NB4 (cell line): Measurements from ENCODE around the gene PPM1L.
A peak's percentile ranks its signal among the peaks of the same experiment; 100 is the strongest.

ENCODE experiments used
- DNase-seq: peaks from one replicate; pipeline ENCODE4 v3.0.0; 2010; ENCODE audit warnings: low read depth
- H3K4me3 ChIP-seq: one replicate; pipeline ENCODE4 v1.5.1; 2011; ENCODE audit warnings: mild to moderate bottlenecking, low read depth, low read length, moderate library complexity
- CTCF ChIP-seq: IDR thresholded peaks from one replicate; pipeline ENCODE4 v1.5.1; 2012; ENCODE audit warnings: low read depth, low read length
- MYC ChIP-seq: IDR thresholded peaks from 2 replicates; pipeline ENCODE4 v1.6.1; 2011; ENCODE audit warnings: low read depth, low read length
- POLR2A ChIP-seq: IDR thresholded peaks from 2 replicates; pipeline ENCODE4 v1.6.1; 2011; ENCODE audit warnings: mild to moderate bottlenecking; ENCODE audit not compliant: insufficient read length; ENCODE audit errors: extremely low read depth
- TF ChIP-seq, protein P1 (sequence below): IDR thresholded peaks from 2 replicates; pipeline ENCODE4 v1.6.1; 2011; ENCODE audit warnings: low read depth, low read length

Gene PPM1L

GRCh38 chr3:161096771-161097367, 340.8 kb downstream of the PPM1L start:
- DNase-seq: peak; percentile 24
- TF ChIP-seq POLR2A (no peak), MYC (no peak), CTCF (peak; percentile 22)
- TF ChIP-seq, protein P1, sequence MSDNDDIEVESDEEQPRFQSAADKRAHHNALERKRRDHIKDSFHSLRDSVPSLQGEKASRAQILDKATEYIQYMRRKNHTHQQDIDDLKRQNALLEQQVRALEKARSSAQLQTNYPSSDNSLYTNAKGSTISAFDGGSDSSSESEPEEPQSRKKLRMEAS: no peak
- H3K4me3 ChIP-seq: no peak overlapping the region

GRCh38 chr3:161100994-161101393, 345.0 kb downstream of the PPM1L start:
- DNase-seq: no peak
- H3K4me3 ChIP-seq: no peak overlapping the region
- TF ChIP-seq CTCF (no peak), MYC (no peak), POLR2A (no peak)

GRCh38 chr3:161101609-161102008, 345.6 kb downstream of the PPM1L start:
- TF ChIP-seq, protein P1: no peak
- TF ChIP-seq CTCF (no peak), MYC (no peak), POLR2A (no peak)
- no peak for DNase-seq
- no peak overlapping the region for H3K4me3 ChIP-seq

DNA sequence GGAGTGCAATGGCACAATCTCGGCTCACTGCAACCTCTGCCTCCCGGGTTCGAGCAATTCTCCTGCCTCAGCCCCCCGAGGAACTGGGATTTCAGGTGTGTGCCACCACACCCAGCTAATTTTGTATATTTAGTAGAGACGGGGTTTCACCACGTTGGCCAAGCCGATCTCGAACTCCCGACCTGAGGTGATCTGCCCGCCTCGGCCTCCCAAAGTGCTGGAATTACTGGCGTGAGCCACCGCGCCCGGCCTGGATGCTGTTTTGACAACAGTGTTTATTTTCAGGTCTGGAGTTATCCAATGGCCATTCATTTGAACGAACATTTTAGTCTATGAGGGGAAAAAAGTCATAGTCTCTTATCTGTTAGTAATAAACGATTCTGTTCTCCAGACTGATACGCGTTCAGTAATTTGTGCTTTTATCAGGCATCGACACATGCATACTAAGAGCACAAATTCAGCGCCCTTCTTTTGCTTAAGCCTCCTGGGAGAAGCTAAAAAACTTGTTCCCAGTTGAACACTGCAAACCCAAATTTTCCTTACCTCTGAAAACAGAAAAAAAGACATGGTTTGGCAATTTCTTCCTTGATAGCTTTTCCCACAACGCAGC, 347.9 kb downstream of the PPM1L start:
- H3K4me3 ChIP-seq: no peak overlapping the region
- no peak for DNase-seq
- TF ChIP-seq CTCF (no peak), POLR2A (no peak), MYC (no peak)
- TF ChIP-seq, protein P1: no peak

DNA sequence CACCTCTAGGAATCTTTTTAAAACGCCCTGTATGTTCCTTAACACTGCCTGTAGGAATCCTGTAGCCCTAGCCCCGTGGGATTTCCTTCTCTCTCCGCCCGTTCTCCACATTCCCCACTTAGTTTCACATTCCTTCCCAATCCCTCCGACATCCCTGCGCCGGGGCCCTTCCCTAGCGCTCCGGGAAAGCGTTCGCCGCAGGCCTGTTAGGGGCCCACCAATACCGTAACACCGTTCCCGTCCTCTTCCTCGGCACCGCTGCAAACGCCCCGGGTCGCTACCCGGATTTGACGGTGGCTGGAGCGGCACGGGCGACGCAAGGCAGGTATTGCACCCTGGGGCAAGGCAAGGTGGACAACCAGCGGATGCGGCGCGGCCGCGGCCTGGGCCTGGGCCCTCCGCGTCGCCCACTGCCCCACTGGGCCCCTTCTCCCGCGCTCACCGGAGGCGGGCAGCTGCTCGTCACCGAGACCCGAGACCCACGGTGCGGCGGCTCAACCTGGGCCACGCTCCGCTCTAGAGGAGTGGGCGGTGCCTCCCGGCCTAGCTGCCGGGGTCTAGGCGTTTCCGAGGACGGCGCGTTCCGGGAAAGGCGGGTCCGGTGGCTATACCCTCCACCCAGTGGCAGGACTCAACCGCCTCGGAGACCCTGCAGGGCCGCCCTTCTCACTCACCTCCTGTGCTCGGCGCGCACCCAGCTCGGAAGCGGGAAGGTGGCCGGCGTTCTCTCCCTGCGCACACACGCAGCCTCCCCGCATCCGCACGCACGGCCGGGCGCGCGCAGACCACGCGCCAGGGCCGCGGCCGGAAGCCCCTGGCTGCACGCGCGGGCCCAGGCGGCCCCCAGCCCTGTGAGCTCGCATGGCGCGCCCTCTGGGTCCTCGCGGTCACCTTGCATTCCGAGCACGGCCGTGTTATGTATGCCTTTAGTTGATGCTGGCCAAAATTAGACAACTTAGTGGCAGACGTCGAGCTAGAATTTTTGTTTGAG, 348.8 kb downstream of the PPM1L start, which contains the start of gene B3GALNT1:
B3GALNT1 (minus strand) TSS at position 789 of the 991 bp plus-strand sequence. CDS start 18,595 bp downstream, outside the sequence.
- TF ChIP-seq MYC (no peak), POLR2A (no peak), CTCF (no peak)
- TF ChIP-seq, protein P1: no peak
- no peak for DNase-seq
- H3K4me3 ChIP-seq: no peak within 1 kb of the TSS
